Stimulated activated CD8-positive, alpha-beta memory T cell treated with anti-CD3 and anti-CD28 coated beads, Interleukin-7, amount 100 ng/mL, for 4 hours (primary cell): ENCODE measurements around the gene CBLN3.
A peak's percentile ranks its signal among the peaks of the same experiment; 100 is the strongest.

Experiments
- DNase-seq, 2 donors: peaks; one replicate each; pipeline ENCODE4 v3.0.0-alpha.2; 2020; ENCODE audit warnings: low read depth in 2 of 2

Gene CBLN3

DNA sequence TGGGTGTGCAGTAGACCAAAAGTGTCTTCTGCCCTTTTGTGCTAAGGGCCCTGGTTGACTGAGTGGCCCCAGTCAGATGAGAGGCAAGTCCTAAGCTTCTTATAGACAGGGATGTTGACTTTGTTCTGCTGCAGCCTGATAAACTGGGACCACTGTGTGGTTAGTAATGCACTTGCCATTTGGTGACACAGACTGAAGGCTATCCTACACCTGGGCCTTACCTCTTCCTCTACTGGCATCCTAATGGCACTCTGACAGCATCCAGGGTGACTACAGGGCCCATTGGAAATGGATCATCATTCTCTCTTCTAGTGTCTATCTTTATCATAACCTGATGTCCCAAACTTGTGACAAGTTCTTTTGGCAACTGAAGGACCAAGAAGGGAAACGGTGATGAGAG, 9.8 kb upstream of the CBLN3 start:
- DNase-seq = no peak

- no peak for DNase-seq
These were observed 9.0 kb upstream of the CBLN3 start for GRCh38 chr14:24438223-24439097.

GRCh38 chr14:24437736-24438067, 8.2 kb upstream of the CBLN3 start:
- no peak for DNase-seq

DNA sequence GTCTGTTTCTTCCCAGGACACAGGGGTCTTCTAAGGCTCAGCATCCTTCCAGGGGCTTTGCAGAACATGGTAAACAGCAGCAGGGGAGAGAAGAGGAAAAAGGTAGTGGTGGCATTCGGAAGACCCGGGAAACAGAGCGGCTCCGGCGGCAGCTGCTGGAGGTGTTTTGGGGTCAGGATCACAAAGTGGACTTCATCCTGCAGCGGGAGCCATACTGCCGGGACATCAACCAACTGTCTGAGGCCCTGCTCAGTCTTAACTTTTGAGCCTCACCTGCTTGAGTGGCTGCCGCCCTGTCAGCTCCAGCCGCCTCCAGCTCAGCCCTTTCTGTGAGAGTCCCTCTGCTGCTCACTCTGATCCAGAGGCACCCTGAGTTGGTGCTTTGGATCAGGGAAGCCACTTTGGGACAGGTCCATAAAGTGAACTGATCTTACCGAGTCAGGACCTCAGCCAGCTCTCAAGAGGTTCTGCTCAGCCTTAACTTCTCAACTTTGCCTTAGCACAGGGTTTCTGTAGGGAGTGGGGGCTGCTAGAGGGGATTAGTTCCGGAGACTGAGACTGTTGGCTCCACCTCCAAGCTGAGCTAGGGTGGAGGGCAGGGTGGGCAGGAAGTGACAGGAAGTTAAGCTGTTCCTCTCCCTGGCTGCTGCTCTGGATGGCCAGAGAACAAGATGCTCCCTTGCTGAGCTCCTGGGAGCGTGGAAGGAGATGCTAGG, 7.7 kb upstream of the CBLN3 start:
- DNase-seq = no peak

GRCh38 chr14:24436355-24437019, 7.0 kb upstream of the CBLN3 start:
- DNase-seq = no peak

- DNase-seq = no peak
These were observed 6.5 kb upstream of the CBLN3 start for GRCh38 chr14:24435998-24436354.

- no peak for DNase-seq
These were observed 5.8 kb upstream of the CBLN3 start for GRCh38 chr14:24435192-24435810.

GRCh38 chr14:24434676-24435075, 5.2 kb upstream of the CBLN3 start:
- no peak for DNase-seq

DNA sequence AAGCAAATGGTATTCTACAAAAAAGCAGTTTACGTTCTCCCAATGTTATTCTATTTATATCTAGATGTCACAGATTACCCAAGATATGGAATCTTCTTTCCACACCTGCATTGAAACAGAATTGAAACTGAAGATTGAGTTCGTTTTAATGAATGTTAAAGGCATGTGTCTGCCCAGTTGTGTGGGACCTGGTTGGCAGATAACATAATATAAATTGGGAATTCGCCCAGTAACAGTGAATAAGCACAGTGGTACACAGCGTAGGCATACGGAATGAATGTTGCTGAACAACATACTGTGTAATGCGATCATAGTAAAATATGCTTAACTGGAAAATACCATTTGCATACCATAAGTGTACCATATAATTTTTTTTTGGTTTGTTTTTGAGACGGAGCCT, 4.6 kb upstream of the CBLN3 start:
- DNase-seq = no peak

GRCh38 chr14:24432259-24433131, 3.0 kb upstream of the CBLN3 start:
- no peak for DNase-seq

GRCh38 chr14:24431569-24432258, 2.2 kb upstream of the CBLN3 start:
- peak; percentile 77 for DNase-seq

- peak; percentile 40 to 50 for DNase-seq
These were observed 1.5 kb upstream of the CBLN3 start for GRCh38 chr14:24430682-24431568.

DNA sequence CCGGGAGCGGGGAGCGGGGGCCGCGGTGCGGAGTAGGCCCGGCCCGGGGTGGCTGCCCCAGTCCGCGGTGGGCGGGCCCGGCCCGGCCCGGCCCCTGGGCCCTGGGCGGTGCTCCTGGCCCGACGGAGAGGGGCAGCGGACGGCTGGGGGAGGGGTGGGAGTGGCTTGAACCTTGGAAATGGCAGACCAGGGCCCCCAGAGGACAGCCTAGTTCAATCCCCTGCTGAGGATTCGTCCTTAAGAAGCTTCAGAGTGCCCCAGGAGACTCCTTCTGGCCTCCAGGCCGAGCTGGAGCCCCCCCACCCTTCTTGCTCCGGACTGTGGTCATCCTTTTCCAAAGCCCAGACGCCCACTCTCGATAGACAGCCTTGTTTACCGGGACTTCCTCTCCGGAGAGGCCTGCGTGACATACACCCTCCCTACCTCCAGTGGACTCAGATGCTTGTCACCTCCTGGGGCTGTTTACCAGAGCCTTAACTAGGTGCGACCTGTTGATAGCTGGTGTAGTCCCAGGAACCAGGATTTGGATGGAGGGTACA, 744 bp upstream of the CBLN3 start:
- DNase-seq = no peak

GRCh38 chr14:24428628-24429394, 657 bp downstream of the CBLN3 start:
- no peak for DNase-seq

GRCh38 chr14:24427537-24428508, 1.6 kb downstream of the CBLN3 start:
- DNase-seq = no peak

DNA sequence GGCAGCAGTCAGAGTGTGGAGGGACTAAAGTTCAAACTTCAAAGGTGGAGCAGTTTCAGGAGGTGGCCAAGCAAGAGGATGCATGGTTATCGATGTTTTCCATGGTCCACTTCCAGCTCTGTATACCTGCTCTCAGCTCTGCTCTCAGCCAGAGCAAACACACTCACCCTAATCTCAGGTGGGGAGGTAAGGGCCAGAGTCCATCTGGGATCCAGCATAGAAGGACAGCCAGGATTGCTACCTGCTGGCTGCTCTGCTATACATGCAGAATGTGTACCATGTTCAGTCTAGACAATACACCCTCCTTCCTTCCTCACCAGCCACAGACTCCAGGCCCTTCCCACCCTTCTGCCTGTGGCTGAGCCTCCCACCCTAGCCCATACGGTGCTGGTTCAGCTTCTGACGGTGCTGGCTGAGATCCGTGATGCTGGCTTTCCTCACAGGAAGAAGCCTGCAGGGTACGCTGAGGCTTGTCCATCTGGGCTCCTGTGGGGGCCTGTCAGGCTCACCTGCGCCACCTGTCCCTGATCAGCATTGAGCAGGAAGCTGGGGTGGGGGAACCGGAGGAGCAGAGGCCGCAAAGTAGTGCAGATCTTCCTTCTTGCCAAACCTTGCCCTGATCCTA, 2.4 kb downstream of the CBLN3 start:
- DNase-seq = no peak
